Stomach (tissue), 4 donors: ENCODE results near the gene CRYBG1.

Source experiments
- POLR2A ChIP-seq, 4 donors: fragments of 450-650 bp; IDR thresholded peaks; one replicate each; pipeline ENCODE4 v1.6.1; 2016; ENCODE audit warnings: antibody characterized with exemption in 4 of 4, control low read depth in 2 of 4, mild to moderate bottlenecking in 1 of 4, moderate library complexity in 1 of 4
- TF ChIP-seq, protein P1 (sequence below), 7 experiments: fragments of 450-650 bp in 4 of 7; fragments of 200-600 bp in 3 of 7; sonication (generic) in 3 of 7; IDR thresholded peaks; one replicate each; pipeline ENCODE4 v1.5.1; 2016 to 2019; ENCODE audit warnings: antibody characterized with exemption in 7 of 7, control low read depth in 2 of 7, mild to moderate bottlenecking in 1 of 7

DNA sequence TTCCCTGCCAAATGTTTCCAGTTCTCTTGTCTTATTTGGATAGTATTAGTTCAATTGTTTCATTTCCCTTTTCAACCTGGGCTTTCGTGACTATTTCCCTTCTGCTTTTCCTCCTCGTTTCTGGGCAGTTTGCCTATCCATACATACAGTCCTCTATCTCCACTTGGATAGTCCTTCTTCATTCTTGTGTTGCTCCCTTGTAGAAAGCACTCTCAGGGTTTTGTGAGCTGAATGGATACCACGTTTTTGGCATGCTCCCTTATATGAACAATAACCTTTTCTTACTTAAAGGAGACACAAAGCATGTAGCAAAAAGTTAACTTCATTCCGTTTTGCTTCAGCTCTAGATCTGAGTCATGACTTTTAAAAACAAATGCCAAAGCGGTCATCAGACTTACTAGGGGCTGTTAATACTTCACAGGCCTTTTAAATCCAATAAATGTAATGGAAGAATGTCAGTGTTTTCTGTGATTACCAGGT is 16.6 kb downstream of the CRYBG1 start:
- TF ChIP-seq, protein P1, sequence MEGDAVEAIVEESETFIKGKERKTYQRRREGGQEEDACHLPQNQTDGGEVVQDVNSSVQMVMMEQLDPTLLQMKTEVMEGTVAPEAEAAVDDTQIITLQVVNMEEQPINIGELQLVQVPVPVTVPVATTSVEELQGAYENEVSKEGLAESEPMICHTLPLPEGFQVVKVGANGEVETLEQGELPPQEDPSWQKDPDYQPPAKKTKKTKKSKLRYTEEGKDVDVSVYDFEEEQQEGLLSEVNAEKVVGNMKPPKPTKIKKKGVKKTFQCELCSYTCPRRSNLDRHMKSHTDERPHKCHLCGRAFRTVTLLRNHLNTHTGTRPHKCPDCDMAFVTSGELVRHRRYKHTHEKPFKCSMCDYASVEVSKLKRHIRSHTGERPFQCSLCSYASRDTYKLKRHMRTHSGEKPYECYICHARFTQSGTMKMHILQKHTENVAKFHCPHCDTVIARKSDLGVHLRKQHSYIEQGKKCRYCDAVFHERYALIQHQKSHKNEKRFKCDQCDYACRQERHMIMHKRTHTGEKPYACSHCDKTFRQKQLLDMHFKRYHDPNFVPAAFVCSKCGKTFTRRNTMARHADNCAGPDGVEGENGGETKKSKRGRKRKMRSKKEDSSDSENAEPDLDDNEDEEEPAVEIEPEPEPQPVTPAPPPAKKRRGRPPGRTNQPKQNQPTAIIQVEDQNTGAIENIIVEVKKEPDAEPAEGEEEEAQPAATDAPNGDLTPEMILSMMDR (IDR thresholded peaks at IDR 0.05), result no peak
- TF ChIP-seq POLR2A (IDR thresholded peaks at IDR 0.05), result no peak
